Loucy (cell line): ENCODE data around the gene ESR1.
"Not testable (repeated sequence)": the region's sequence is repeated elsewhere in the genome, so short reads cannot be mapped to it uniquely, and the experiment has no call there.

Experiments used
- CTCF ChIP-seq: fragments of 200-600 bp; sonication (generic); conservative IDR thresholded peaks from 2 replicates; pipeline ENCODE4 v1.5.1; 2014; ENCODE audit warnings: mild to moderate bottlenecking, antibody characterized with exemption, low read length
- EZH2phosphoT487 ChIP-seq: fragments of 200-600 bp; IDR thresholded peaks from 2 replicates; pipeline ENCODE4 v1.6.1; 2018; ENCODE audit warnings: antibody characterized with exemption, mild to moderate bottlenecking, moderate library complexity, borderline replicate concordance

- TF ChIP-seq CTCF, EZH2phosphoT487: not testable (repeated sequence)
Observed at GRCh38 chr6:151899221-151899620, 91.7 kb downstream of the ESR1 start.
